T-cell (primary cell): ENCODE results near the gene C3orf33. TPM values are rescaled to one million over a fixed set of nuclear protein-coding genes. Genes with fewer than 3 reads are reported as not detected.

ENCODE experiments used
- ATAC-seq, 4 experiments: fragments of 200-7000 bp in 3 of 4; fragments of 150-1000 bp in 1 of 4; cut with Tn5 transposase; replicated peaks in 1 of 4; 1 replicate in 3 of 4; 2 replicates in 1 of 4; pipeline ENCODE4 v1.10.0; 2021; ENCODE audit warnings: moderate library complexity in 3 of 4, mild to moderate bottlenecking in 2 of 4, moderate number of reproducible peaks in 1 of 4
- CTCF ChIA-PET, 2 donors: fragments of 300-600 bp; sonication (Branson Sonifier 250); formaldehyde crosslinking; loops; one replicate each; lab custom pipeline; 2022; ENCODE audit warnings: antibody characterized with exemption in 2 of 2; lab: Charles Lee
- POLR2A ChIA-PET, 2 donors: fragments of 300-600 bp; sonication (Branson Sonifier 250); formaldehyde crosslinking; loops; one replicate each; lab custom pipeline; 2022; ENCODE audit warnings: antibody characterized with exemption in 2 of 2; lab: Charles Lee
- DNase-seq, 35 experiments: peaks; one replicate each; pipeline versions ENCODE4 v3.0.0 to v3.0.0-alpha.2; 2013 to 2023
- H3K27ac ChIP-seq: one replicate; pipeline ENCODE4 v1.5.1; 2013; ENCODE audit warnings: low read length
- H3K27me3 ChIP-seq, 2 experiments: replicated peaks in 1 of 2; 1 replicate in 1 of 2; 2 replicates in 1 of 2; pipeline versions ENCODE4 v1.6.1 to v1.7.0; 2013; ENCODE audit warnings: low read length in 1 of 2, mixed read lengths in 1 of 2; ENCODE audit not compliant: control insufficient read depth in 2 of 2, insufficient read depth in 2 of 2; ENCODE audit errors: extremely low read depth in 1 of 2
- H3K36me3 ChIP-seq, 2 donors: 1 replicate in 1 of 2; 2 replicates in 1 of 2; pipeline versions ENCODE4 v1.6.1 to v1.7.0; 2013; ENCODE audit warnings: low read length in 1 of 2; ENCODE audit not compliant: control insufficient read depth in 2 of 2, insufficient read depth in 1 of 2; ENCODE audit errors: extremely low read depth in 1 of 2
- H3K4me1 ChIP-seq, 2 experiments: 1 replicate in 1 of 2; 2 replicates in 1 of 2; pipeline versions ENCODE4 v1.6.1 to v1.7.0; 2013; ENCODE audit warnings: low read length in 2 of 2, mixed read lengths in 1 of 2; ENCODE audit not compliant: insufficient read depth in 2 of 2, control insufficient read depth in 1 of 2; ENCODE audit errors: extremely low read depth in 1 of 2
- H3K4me3 ChIP-seq, 2 donors: 1 replicate in 1 of 2; 2 replicates in 1 of 2; pipeline versions ENCODE4 v1.5.1 to v1.7.0; 2013; ENCODE audit warnings: mild to moderate bottlenecking in 2 of 2, low read length in 1 of 2, moderate library complexity in 1 of 2; ENCODE audit not compliant: control insufficient read depth in 1 of 2; ENCODE audit errors: extremely low read depth in 1 of 2
- H3K9me3 ChIP-seq: 2 replicates; pipeline ENCODE4 v1.7.0; 2013
- H3K27ac Mint-ChIP-seq, 2 donors: one replicate each; pipeline ENCODE4 v1.8.0; 2020 to 2021; ENCODE audit warnings: mild to moderate bottlenecking in 2 of 2, mixed read lengths in 2 of 2
- H3K27me3 Mint-ChIP-seq, 2 donors: one replicate each; pipeline ENCODE4 v1.8.0; 2021 to 2022; ENCODE audit warnings: mixed read lengths in 2 of 2
- H3K36me3 Mint-ChIP-seq: one replicate; pipeline ENCODE4 v1.8.0; 2021; ENCODE audit warnings: mixed read lengths
- H3K4me1 Mint-ChIP-seq, 3 donors: one replicate each; pipeline ENCODE4 v1.8.0; 2020 to 2022; ENCODE audit warnings: mixed read lengths in 3 of 3, mild to moderate bottlenecking in 1 of 3
- H3K4me3 Mint-ChIP-seq, 3 donors: one replicate each; pipeline ENCODE4 v1.8.0; 2020 to 2022; ENCODE audit warnings: mild to moderate bottlenecking in 3 of 3, mixed read lengths in 3 of 3, moderate library complexity in 3 of 3
- H3K9me3 Mint-ChIP-seq, 3 donors: one replicate each; pipeline ENCODE4 v1.8.0; 2020 to 2022; ENCODE audit warnings: mixed read lengths in 3 of 3
- WGBS: methylation state at CpG from one replicate; pipeline ENCODE4 v1.1.5; 2013; ENCODE audit warnings: missing lambda C conversion rate; ENCODE audit not compliant: insufficient coverage; 5-methylcytosine and 5-hydroxymethylcytosine counted together
- total RNA-seq, 35 experiments: library from RNA in 6 of 35; stranded (reverse) in 6 of 35; fragments of 120-200 nt in 1 of 35; gene quantifications; one replicate each; pipeline versions ENCODE4 v1.2.1 to v1.2.4 and lab custom pipeline; 2013 to 2026

Gene C3orf33
- total RNA-seq, 5 donors from 2014 or later (not counting 1 experiment from before 2014, with no cell fraction given), result 1.2 to 3.2 (median 2.3) TPM

DNA sequence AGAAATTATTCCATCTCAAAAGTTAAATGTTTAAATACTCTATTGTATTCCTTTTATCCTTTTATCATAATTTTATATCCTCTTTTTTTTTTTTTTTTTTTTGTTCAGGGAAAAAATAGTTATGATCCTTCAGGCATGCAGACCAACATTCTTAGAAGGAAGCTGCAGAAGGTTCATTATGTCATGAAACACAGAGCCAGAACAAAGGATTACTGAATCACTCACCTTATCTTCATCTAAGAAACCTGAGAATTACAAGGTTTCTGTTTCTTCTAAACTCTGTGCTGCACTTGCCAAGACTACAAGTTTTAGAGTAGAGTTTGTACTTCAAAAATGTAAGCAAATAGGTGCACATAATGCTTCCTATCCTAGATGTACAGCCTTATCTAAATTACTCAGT lies 64.5 kb downstream of the C3orf33 start:
- Histone ChIP-seq H3K4me3 (no peak overlapping the region), H3K27me3 (peaks cover 0 to 33% of the 10 kb centered on the region in 2 experiments), H3K27ac (no peak overlapping the region), H3K36me3 (no peaks in the 10 kb centered on the region), H3K9me3 (no peaks in the 10 kb centered on the region), H3K4me1 (peaks cover 0 to 24% of the 10 kb centered on the region in 2 experiments)
- no peak overlapping the region for H3K27ac Mint-ChIP-seq
- ATAC-seq (no peak), DNase-seq (no peak)
- peaks cover 41 to 62% of the 10 kb centered on the region in 2 donors for H3K27me3 Mint-ChIP-seq
- CTCF ChIA-PET, result interaction anchor here in 1 of 2 donors (0.6 kb wide), 1 partner anchor 31 kb away, joined by 9 read pairs; no protein-coding TSS in a partner anchor
- no peaks in the 10 kb centered on the region for H3K9me3 Mint-ChIP-seq
- no peak overlapping the region for H3K4me3 Mint-ChIP-seq
- no peaks in the 10 kb centered on the region for H3K36me3 Mint-ChIP-seq
- POLR2A ChIA-PET, result no interaction called here
- peaks cover 20 to 30% (median 30%) of the 10 kb centered on the region in 3 donors for H3K4me1 Mint-ChIP-seq

DNA sequence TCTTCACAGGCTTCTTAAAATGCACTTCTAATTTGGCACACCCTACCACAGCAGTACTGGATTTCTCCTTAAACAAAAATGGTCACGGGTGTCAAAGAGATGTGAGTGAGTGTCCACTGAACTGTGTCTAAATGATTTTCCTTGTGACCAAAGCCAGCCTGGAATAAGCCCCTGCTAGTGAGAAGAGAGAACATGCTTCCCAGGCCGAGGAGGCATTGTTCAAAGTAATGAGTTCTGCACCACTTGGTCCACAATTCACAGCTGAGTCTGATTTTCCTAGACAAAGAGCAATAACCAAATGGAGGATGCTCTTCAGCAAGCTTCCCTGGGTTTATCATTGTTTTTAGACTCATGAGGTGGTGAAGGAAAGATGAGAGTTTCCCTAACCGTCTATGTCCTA lies 65.0 kb downstream of the C3orf33 start:
- Histone ChIP-seq H3K4me1 (peaks cover 0 to 24% of the 10 kb centered on the region in 2 experiments), H3K36me3 (no peaks in the 10 kb centered on the region), H3K27me3 (peaks cover 0 to 35% of the 10 kb centered on the region in 2 experiments), H3K4me3 (no peak overlapping the region), H3K9me3 (no peaks in the 10 kb centered on the region), H3K27ac (no peak overlapping the region)
- no peaks in the 10 kb centered on the region for H3K9me3 Mint-ChIP-seq
- H3K4me1 Mint-ChIP-seq, result peaks cover 20 to 30% (median 29%) of the 10 kb centered on the region in 3 donors
- H3K36me3 Mint-ChIP-seq, result no peaks in the 10 kb centered on the region
- ChIA-PET POLR2A (interaction anchor here in 1 of 2 donors (0.7 kb wide), 2 partner anchors 119 to 1636 kb away, joined by 3 read pairs; no protein-coding TSS in a partner anchor), CTCF (interaction anchor here (0.5 to 0.9 kb wide), 2 partner anchors 15 to 82 kb away, joined by 3 to 5 read pairs; no protein-coding TSS in a partner anchor)
- H3K4me3 Mint-ChIP-seq, result no peak overlapping the region
- 56% methylated on average over 1 of the region's 3 CpGs for WGBS
- peaks cover 41 to 60% of the 10 kb centered on the region in 2 donors for H3K27me3 Mint-ChIP-seq
- H3K27ac Mint-ChIP-seq, result no peak overlapping the region
- DNase-seq, result no peak
- no peak for ATAC-seq

DNA sequence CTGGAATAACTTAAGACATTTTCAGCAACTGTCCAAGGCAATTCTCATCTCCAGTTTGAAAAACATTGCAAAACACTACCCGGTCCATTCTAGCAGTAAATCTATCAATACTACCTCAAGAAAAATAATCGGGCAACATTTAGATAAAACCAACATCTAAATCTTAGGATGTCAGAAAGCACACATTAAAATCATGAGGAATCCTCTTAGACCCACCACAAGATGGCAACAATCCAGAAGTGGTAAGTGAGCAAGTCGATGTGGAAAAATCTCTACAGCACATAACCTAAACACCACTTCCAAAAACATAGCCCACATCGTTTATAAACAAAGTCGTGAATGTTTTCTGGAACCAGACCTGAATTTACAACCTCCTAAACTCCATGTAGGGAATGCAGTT lies 66.9 kb downstream of the C3orf33 start:
- Mint-ChIP-seq H3K36me3 (no peaks in the 10 kb centered on the region), H3K27ac (no peak overlapping the region), H3K4me1 (peaks cover 4 to 13% (median 12%) of the 10 kb centered on the region in 3 donors), H3K4me3 (no peak overlapping the region), H3K9me3 (no peaks in the 10 kb centered on the region), H3K27me3 (peaks cover 37 to 49% of the 10 kb centered on the region in 2 donors)
- H3K27ac ChIP-seq, result no peak overlapping the region
- no peaks in the 10 kb centered on the region for H3K36me3 ChIP-seq
- ATAC-seq, result no peak
- H3K4me3 ChIP-seq, result no peak overlapping the region
- CTCF ChIA-PET, result no interaction called here
- H3K9me3 ChIP-seq, result no peaks in the 10 kb centered on the region
- POLR2A ChIA-PET, result no interaction called here
- H3K4me1 ChIP-seq, result peaks cover 0 to 9% of the 10 kb centered on the region in 2 experiments
- DNase-seq, result peak in 1 of 35 experiments; percentile 23
- H3K27me3 ChIP-seq, result peaks cover 0 to 20% of the 10 kb centered on the region in 2 experiments
- no CpG with 5 or more reads among the region's 5 CpGs for WGBS

DNA sequence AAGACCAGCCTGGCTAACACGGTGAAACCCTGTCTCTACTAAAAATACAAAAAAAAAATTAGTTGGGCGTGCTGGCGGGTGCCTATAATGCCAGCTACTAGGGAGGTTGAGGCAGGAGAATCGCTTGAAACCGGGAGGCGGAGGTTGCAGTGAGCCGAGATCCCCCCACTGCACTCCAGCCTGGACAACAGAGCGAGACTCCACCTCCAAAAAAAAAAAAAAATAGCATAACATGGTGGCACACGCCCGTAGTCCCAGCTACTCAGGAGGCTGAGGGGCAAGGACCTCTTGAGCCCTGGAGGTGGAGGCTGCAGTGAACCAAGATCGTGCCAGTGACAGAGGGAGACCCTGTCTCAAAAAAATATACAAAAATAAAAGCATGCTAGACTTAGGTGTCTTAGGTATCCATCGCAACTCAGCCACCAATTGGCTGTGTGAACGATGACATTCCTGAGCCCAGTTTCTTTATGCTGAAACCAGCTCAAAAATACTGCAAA lies 67.5 kb downstream of the C3orf33 start:
- Mint-ChIP-seq H3K4me3 (no peak overlapping the region), H3K4me1 (peaks cover 1 to 9% (median 8%) of the 10 kb centered on the region in 3 donors), H3K27ac (no peak overlapping the region), H3K27me3 (peaks cover 34 to 46% of the 10 kb centered on the region in 2 donors), H3K9me3 (no peaks in the 10 kb centered on the region), H3K36me3 (no peaks in the 10 kb centered on the region)
- no peak for ATAC-seq
- CTCF ChIA-PET, result interaction anchor here in 1 of 2 donors (0.5 kb wide), 1 partner anchor 362 kb away, joined by 4 read pairs; no protein-coding TSS in a partner anchor
- Histone ChIP-seq H3K27ac (no peak overlapping the region), H3K27me3 (peaks cover 0 to 17% of the 10 kb centered on the region in 2 experiments), H3K4me1 (peaks cover 0 to 5% of the 10 kb centered on the region in 2 experiments), H3K36me3 (no peaks in the 10 kb centered on the region), H3K4me3 (no peak overlapping the region), H3K9me3 (no peaks in the 10 kb centered on the region)
- POLR2A ChIA-PET, result no interaction called here
- whole genome bisulfite sequencing, result 92% methylated on average over 3 of the region's 13 CpGs
- no peak for DNase-seq

DNA sequence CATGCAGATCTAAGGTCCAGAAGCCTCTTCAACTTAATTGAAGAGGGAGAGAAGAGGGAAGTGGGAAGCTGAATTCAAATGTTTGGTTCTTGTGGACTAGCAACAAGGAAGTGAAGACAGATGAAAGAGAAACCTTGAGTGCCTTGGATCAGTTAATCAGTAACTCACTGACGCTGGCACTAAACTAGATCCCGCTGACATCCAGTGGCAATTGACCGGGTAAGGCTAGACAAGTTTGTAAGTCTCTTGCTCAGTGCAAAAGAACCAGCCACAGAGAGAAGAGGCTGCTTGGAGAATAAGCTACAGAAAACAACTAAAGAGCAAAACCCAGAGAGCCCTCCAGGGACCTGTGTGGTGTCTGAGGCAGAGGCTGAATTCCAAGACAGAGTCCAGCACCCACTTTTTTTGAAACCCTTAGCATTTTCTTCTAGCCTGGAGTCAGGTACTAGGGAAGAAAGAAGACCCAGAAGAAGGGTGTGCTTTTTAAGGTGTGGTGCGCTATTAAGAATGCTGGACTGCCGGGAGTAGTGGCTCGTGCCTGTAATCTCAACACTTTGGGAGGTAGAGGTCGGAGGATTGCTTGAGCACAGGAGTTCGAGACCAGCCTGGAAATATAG lies 68.1 kb downstream of the C3orf33 start:
- no peaks in the 10 kb centered on the region for H3K9me3 Mint-ChIP-seq

DNA sequence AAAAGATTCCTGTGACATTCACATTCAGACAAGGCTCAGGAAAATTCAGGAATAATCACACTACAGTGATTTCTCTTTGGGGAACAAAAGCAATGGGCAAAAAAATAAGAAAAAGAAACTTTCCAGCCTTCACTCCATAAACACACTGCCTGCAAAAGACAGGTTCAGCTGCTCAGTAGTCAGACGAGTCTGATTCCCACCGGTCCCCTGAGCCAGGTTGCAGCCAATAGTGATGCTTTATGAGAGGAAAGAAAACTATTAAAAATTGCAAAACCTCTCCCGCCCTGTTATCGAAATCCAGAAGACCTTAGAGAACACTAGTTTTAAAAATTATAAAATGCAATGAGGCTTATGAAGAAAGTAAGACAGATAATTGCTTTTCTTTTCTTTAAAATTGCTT lies 69.7 kb downstream of the C3orf33 start:
- H3K27me3 Mint-ChIP-seq, result peaks cover 30 to 40% of the 10 kb centered on the region in 2 donors

More for the DNA sequence above, 68.1 kb downstream of the C3orf33 start:
- H3K27me3 Mint-ChIP-seq, result peaks cover 36 to 43% of the 10 kb centered on the region in 2 donors
- Histone ChIP-seq H3K27me3 (peaks cover 0 to 11% of the 10 kb centered on the region in 2 experiments), H3K4me3 (no peak overlapping the region), H3K27ac (no peak overlapping the region), H3K4me1 (no peaks in the 10 kb centered on the region), H3K36me3 (no peaks in the 10 kb centered on the region), H3K9me3 (no peaks in the 10 kb centered on the region)
- DNase-seq, result no peak
- ATAC-seq, result no peak
- CTCF ChIA-PET, result no interaction called here
- peaks cover 0 to 5% (median 1%) of the 10 kb centered on the region in 3 donors for H3K4me1 Mint-ChIP-seq
- POLR2A ChIA-PET, result interaction anchor here in 1 of 2 donors (0.6 kb wide), 1 partner anchor 660 kb away, joined by 3 read pairs; no protein-coding TSS in a partner anchor
- H3K27ac Mint-ChIP-seq, result no peak overlapping the region
- H3K36me3 Mint-ChIP-seq, result no peaks in the 10 kb centered on the region
- H3K4me3 Mint-ChIP-seq, result no peak overlapping the region
- 58% methylated on average over 7 of the region's 8 CpGs for WGBS

More for the DNA sequence above, 69.7 kb downstream of the C3orf33 start:
- WGBS, result no CpG with 5 or more reads among the region's 4 CpGs
- CTCF ChIA-PET, result no interaction called here
- Mint-ChIP-seq H3K9me3 (no peaks in the 10 kb centered on the region), H3K27ac (no peak overlapping the region), H3K4me1 (no peaks in the 10 kb centered on the region), H3K4me3 (no peak overlapping the region), H3K36me3 (no peaks in the 10 kb centered on the region)
- H3K4me1 ChIP-seq, result no peaks in the 10 kb centered on the region
- H3K27ac ChIP-seq, result no peak overlapping the region
- POLR2A ChIA-PET, result interaction anchor here in 1 of 2 donors (0.7 kb wide), 1 partner anchor 26 kb away, joined by 10 read pairs; no protein-coding TSS in a partner anchor
- peaks cover 0 to 12% of the 10 kb centered on the region in 2 experiments for H3K27me3 ChIP-seq
- DNase-seq (no peak), ATAC-seq (no peak)
- no peak overlapping the region for H3K4me3 ChIP-seq
- H3K36me3 ChIP-seq, result no peaks in the 10 kb centered on the region
- H3K9me3 ChIP-seq, result no peaks in the 10 kb centered on the region
